Upper lobe of left lung (tissue), 4 donors: ENCODE measurements around the gene PRM2.

Source experiments
- CTCF ChIP-seq, 6 experiments: fragments of 450-650 bp in 4 of 6; fragments of 200-600 bp in 2 of 6; sonication (generic) in 2 of 6; IDR thresholded peaks; one replicate each; pipeline ENCODE4 v1.5.1; 2016 to 2019; ENCODE audit warnings: antibody characterized with exemption in 6 of 6
- POLR2A ChIP-seq, 4 donors: fragments of 450-650 bp; IDR thresholded peaks; one replicate each; pipeline ENCODE4 v1.5.1; 2016 to 2017; ENCODE audit warnings: antibody characterized with exemption in 4 of 4, mild to moderate bottlenecking in 2 of 4

- TF ChIP-seq CTCF (IDR thresholded peaks at IDR 0.05) (no peak), POLR2A (IDR thresholded peaks at IDR 0.05) (no peak)
These were observed 36.6 kb upstream of the PRM2 start for GRCh38 chr16:11312718-11313492.
